ENCODE measurements around the gene DNAH10. TPM values are rescaled to one million over a fixed set of nuclear protein-coding genes. Genes with fewer than 3 reads are reported as not detected.

Gene DNAH10
- total RNA-seq, 1 donor from 2014 or later, result 0.51 TPM

- no peaks in the 10 kb centered on the region for H3K4me1 Mint-ChIP-seq
- no peaks in the 10 kb centered on the region for H3K27me3 Mint-ChIP-seq
- TF ChIP-seq CTCF (IDR thresholded peaks at IDR 0.05), result no peak
- no peak overlapping the region for H3K4me3 Mint-ChIP-seq
- intact Hi-C loops (cut with micrococcal nuclease), result no loop called here
- ATAC-seq (ENCODE audit: low read depth) (no peak), DNase-seq (no peak)
- peaks cover 6% of the 10 kb centered on the region for H3K9me3 Mint-ChIP-seq
- peaks cover 3% of the 10 kb centered on the region for H3K36me3 Mint-ChIP-seq (ENCODE audit: low read depth)
- ChIA-PET CTCF (no interaction called here), POLR2A (no interaction called here)
- no peak overlapping the region for H3K27ac Mint-ChIP-seq
Measured at GRCh38 chr12:123833830-123834229, 71.7 kb downstream of the DNAH10 start.

- Mint-ChIP-seq H3K27me3 (no peaks in the 10 kb centered on the region), H3K27ac (no peak overlapping the region), H3K36me3 (ENCODE audit: low read depth) (peaks cover 3% of the 10 kb centered on the region), H3K4me1 (no peaks in the 10 kb centered on the region), H3K9me3 (peaks cover 6% of the 10 kb centered on the region), H3K4me3 (no peak overlapping the region)
- DNase-seq (no peak), ATAC-seq (ENCODE audit: low read depth) (no peak)
- ChIA-PET POLR2A (no interaction called here), CTCF (no interaction called here)
- intact Hi-C loops (cut with micrococcal nuclease), result no loop called here
- TF ChIP-seq CTCF (IDR thresholded peaks at IDR 0.05), result no peak
Measured at GRCh38 chr12:123834845-123835244, 72.7 kb downstream of the DNAH10 start.

GRCh38 chr12:123836292-123836691, 74.2 kb downstream of the DNAH10 start:
- intact Hi-C loops (cut with micrococcal nuclease), result no loop called here
- peaks cover 6% of the 10 kb centered on the region for H3K9me3 Mint-ChIP-seq
- no peaks in the 10 kb centered on the region for H3K4me1 Mint-ChIP-seq
- ATAC-seq (ENCODE audit: low read depth) (no peak), DNase-seq (no peak)
- TF ChIP-seq CTCF (IDR thresholded peaks at IDR 0.05), result no peak
- H3K27ac Mint-ChIP-seq, result no peak overlapping the region
- ChIA-PET POLR2A (no interaction called here), CTCF (no interaction called here)
- peaks cover 3% of the 10 kb centered on the region for H3K36me3 Mint-ChIP-seq (ENCODE audit: low read depth)
- H3K27me3 Mint-ChIP-seq, result no peaks in the 10 kb centered on the region
- no peak overlapping the region for H3K4me3 Mint-ChIP-seq

- no peak overlapping the region for H3K27ac Mint-ChIP-seq
- no peaks in the 10 kb centered on the region for H3K9me3 Mint-ChIP-seq
- H3K27me3 Mint-ChIP-seq, result no peaks in the 10 kb centered on the region
- ATAC-seq (ENCODE audit: low read depth), result no peak
- ChIA-PET CTCF (no interaction called here), POLR2A (no interaction called here)
- H3K36me3 Mint-ChIP-seq (ENCODE audit: low read depth), result no peaks in the 10 kb centered on the region
- no peak for DNase-seq
- peaks cover 3% of the 10 kb centered on the region for H3K4me1 Mint-ChIP-seq
- TF ChIP-seq CTCF (IDR thresholded peaks at IDR 0.05), result no peak
- intact Hi-C loops (cut with micrococcal nuclease), result no loop called here
- no peak overlapping the region for H3K4me3 Mint-ChIP-seq
Measured at GRCh38 chr12:123839826-123840225, 77.7 kb downstream of the DNAH10 start.

GRCh38 chr12:123840765-123841425, 78.8 kb downstream of the DNAH10 start:
- no peaks in the 10 kb centered on the region for H3K36me3 Mint-ChIP-seq (ENCODE audit: low read depth)
- CTCF ChIA-PET, result no interaction called here
- no peak for DNase-seq
- H3K27ac Mint-ChIP-seq, result no peak overlapping the region
- intact Hi-C loops (cut with micrococcal nuclease), result no loop called here
- no peaks in the 10 kb centered on the region for H3K9me3 Mint-ChIP-seq
- TF ChIP-seq CTCF (IDR thresholded peaks at IDR 0.05), result no peak
- H3K4me3 Mint-ChIP-seq, result no peak overlapping the region
- POLR2A ChIA-PET, result no interaction called here
- no peaks in the 10 kb centered on the region for H3K27me3 Mint-ChIP-seq
- ATAC-seq (ENCODE audit: low read depth), result no peak
- H3K4me1 Mint-ChIP-seq, result peaks cover 3% of the 10 kb centered on the region
